Prostate gland (tissue), 2 donors: ENCODE measurements around the gene PRSS48.

Experiments
- CTCF ChIP-seq, 4 experiments: fragments of 200-600 bp in 2 of 4; fragments of 450-650 bp in 2 of 4; sonication (generic) in 2 of 4; IDR thresholded peaks; 1 replicate in 3 of 4; 2 replicates in 1 of 4; pipeline ENCODE4 v1.5.1; 2016 to 2019; ENCODE audit warnings: antibody characterized with exemption in 4 of 4, mild to moderate bottlenecking in 2 of 4, moderate library complexity in 2 of 4
- POLR2A ChIP-seq: fragments of 450-650 bp; IDR thresholded peaks from one replicate; pipeline ENCODE4 v1.6.1; 2016; ENCODE audit warnings: antibody characterized with exemption, mild to moderate bottlenecking

GRCh38 chr4:151228189-151229119 is 48.5 kb upstream of the PRSS48 start:
- TF ChIP-seq CTCF (IDR thresholded peaks at IDR 0.05) (no peak), POLR2A (no peak)
